Left lung (tissue), 10 donors: ENCODE measurements around the gene FREM1. TPM values are rescaled to one million over a fixed set of nuclear protein-coding genes. Genes with fewer than 3 reads are reported as not detected.
A peak's percentile ranks its signal among the peaks of the same experiment; 100 is the strongest.

Source experiments
- ATAC-seq: fragments of 200-7000 bp; cut with Tn5 transposase; one replicate; pipeline ENCODE4 v1.9.1; 2020; ENCODE audit warnings: moderate library complexity
- DNase-seq, 4 donors: peaks; one replicate each; pipeline ENCODE4 v3.0.0-alpha.2; 2013 to 2020
- H3K27ac ChIP-seq, 2 donors: fragments of 200-600 bp; sonication (generic) in 1 of 2; one replicate each; pipeline versions ENCODE4 v1.5.0 to v1.8.0; 2020 to 2021
- H3K27me3 ChIP-seq, 2 donors: fragments of 200-600 bp; sonication (generic) in 1 of 2; one replicate each; pipeline versions ENCODE4 v1.5.0 to v1.8.0; 2020 to 2021
- H3K36me3 ChIP-seq, 2 donors: fragments of 200-600 bp; sonication (generic) in 1 of 2; one replicate each; pipeline versions ENCODE4 v1.5.0 to v1.8.0; 2020 to 2021
- H3K4me1 ChIP-seq, 2 donors: fragments of 200-600 bp; one replicate each; pipeline ENCODE4 v1.8.0; 2021
- H3K4me3 ChIP-seq, 2 donors: fragments of 200-600 bp; sonication (generic) in 1 of 2; one replicate each; pipeline versions ENCODE4 v1.5.0 to v1.8.0; 2020 to 2021; ENCODE audit warnings: mild to moderate bottlenecking in 1 of 2
- H3K9me3 ChIP-seq, 2 donors: fragments of 200-600 bp; sonication (generic) in 1 of 2; one replicate each; pipeline versions ENCODE4 v1.5.0 to v1.8.0; 2020 to 2021
- intact Hi-C, 2 donors: fragments of 100-400 bp; cut with DNase I; formaldehyde crosslinking; loops; one replicate each; pipeline versions ENCODE4 v1.11.2 to v1.14.2; 2022
- polyA plus RNA-seq, 6 donors: library from polyadenylated mRNA; unstranded; fragments of 120-200 nt; gene quantifications; one replicate each; pipeline ENCODE4 v1.2.1, GENCODE V29; 2013; ENCODE audit not compliant: insufficient read length in 6 of 6
- total RNA-seq, 2 donors: library from RNA; stranded (reverse); fragmentation: NEBNext Ultra II Directional; extraction: Animal tissue kit (Norgen Biotek cat#: 25700); gene quantifications; one replicate each; pipeline ENCODE4 v1.2.1, GENCODE V29; 2021
- TF ChIP-seq, protein P1 (sequence below), 2 donors: fragments of 200-600 bp; sonication (generic) in 1 of 2; IDR thresholded peaks; one replicate each; pipeline versions ENCODE4 v1.5.0 to v1.8.0; 2021; ENCODE audit warnings: antibody characterized with exemption in 2 of 2
- donor health status: DM: no; HTN: yes; CAD: no.
- donor health status: DM: no; HTN: no; CAD: no.

FREM1 gene
- total and polyA plus RNA-seq, 8 donors: 2.4 to 104 (median 66.4) TPM

DNA sequence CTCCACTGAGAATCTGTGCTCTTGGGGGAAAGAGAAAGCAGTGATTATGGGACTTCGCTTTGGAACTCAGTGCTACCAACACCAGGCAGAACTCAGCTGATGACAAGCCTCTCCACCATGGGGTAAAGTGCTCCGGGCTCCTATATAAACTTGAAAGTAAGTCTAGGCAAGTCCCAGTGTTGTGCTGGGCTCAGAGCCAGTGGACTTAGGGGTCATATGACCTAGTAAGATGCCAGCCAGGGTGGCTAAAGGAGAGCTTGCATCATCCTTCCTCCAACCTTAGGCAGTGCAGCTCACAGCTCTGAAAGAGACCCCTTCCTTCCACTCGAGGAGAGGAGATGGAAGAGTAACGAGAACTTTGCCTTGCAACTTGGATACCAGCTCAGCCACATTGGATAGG lies 35.1 kb upstream of the FREM1 start:
- intact Hi-C loops: no loop called here
- no peaks in the 10 kb centered on the region for H3K36me3 ChIP-seq
- DNase-seq (no peak), ATAC-seq (no peak)
- no peaks in the 10 kb centered on the region for H3K27me3 ChIP-seq
- TF ChIP-seq, protein P1, sequence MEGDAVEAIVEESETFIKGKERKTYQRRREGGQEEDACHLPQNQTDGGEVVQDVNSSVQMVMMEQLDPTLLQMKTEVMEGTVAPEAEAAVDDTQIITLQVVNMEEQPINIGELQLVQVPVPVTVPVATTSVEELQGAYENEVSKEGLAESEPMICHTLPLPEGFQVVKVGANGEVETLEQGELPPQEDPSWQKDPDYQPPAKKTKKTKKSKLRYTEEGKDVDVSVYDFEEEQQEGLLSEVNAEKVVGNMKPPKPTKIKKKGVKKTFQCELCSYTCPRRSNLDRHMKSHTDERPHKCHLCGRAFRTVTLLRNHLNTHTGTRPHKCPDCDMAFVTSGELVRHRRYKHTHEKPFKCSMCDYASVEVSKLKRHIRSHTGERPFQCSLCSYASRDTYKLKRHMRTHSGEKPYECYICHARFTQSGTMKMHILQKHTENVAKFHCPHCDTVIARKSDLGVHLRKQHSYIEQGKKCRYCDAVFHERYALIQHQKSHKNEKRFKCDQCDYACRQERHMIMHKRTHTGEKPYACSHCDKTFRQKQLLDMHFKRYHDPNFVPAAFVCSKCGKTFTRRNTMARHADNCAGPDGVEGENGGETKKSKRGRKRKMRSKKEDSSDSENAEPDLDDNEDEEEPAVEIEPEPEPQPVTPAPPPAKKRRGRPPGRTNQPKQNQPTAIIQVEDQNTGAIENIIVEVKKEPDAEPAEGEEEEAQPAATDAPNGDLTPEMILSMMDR (IDR thresholded peaks at IDR 0.05): no peak
- H3K9me3 ChIP-seq: peaks cover 0 to 1% of the 10 kb centered on the region in 2 donors
- H3K4me3 ChIP-seq: no peak overlapping the region
- H3K4me1 ChIP-seq: no peaks in the 10 kb centered on the region
- H3K27ac ChIP-seq: no peak overlapping the region

DNA sequence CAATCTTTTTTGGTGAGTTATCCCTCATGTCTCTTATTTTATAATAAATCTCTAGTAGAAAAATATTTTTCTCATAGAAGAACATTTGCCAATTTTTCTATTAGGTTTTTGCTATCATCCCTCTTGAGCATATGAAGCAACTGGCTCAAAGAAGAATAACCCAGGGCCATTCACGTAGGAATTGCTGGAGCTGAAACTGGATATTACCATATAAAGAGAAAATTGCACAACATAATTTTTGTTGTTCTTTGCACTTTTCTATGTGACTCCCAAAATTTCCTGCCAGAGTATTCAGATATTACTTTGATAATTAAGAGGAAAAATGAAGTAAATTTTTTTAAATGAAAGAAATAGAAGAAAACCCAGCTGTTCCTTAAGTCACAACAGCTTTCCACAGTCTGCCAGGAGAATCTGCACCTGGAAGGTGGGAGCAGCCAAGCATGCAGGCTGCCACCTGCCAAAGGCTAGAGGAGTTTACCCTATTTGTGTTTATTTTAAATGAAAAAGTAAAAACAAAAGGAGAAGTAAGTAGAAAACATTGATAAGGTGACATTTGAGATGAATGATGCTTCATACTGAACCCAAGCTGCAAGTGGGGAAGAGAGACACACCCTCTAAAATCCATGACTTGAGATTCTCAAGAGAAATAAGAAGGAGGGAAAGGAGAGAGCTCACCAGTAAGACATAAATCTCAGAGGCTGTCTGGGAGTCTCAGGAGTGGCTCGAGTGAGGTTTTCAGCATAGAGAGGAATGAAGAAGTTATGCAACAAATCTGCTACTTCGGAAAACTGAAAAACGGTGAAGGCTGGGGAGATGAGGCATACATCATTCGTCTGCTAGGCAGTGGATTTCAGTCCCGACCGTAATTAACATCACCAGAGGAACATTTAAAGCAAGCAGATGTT lies 31.5 kb upstream of the FREM1 start:
- intact Hi-C loops: no loop called here
- H3K27ac ChIP-seq: no peak overlapping the region
- TF ChIP-seq, protein P1 (IDR thresholded peaks at IDR 0.05): no peak
- H3K9me3 ChIP-seq: peaks cover 0 to 1% of the 10 kb centered on the region in 2 donors
- H3K4me3 ChIP-seq: no peak overlapping the region
- DNase-seq (peak in 1 of 4 donors; percentile 41), ATAC-seq (peak; percentile 37)
- H3K27me3 ChIP-seq: no peaks in the 10 kb centered on the region
- H3K4me1 ChIP-seq: no peaks in the 10 kb centered on the region
- H3K36me3 ChIP-seq: no peaks in the 10 kb centered on the region

DNA sequence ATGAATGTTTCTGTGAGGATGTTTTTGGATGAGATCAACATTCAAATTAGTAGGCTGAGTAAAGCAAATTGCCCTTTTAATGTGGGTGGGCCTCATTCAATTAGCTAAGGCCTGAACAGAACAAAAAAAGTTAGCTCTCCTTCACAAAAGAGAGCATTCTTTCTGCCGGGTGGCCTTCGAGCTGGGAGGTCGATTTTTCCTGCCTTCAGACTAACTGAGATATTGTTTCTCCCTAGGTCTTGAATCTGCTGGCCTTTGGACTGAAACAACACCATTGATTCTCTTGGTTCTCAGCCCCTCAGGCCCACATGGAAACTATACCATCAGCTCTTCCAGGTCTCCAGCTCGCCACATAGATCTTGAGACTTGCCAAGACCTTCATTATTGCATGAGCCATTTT lies 29.1 kb upstream of the FREM1 start:
- H3K36me3 ChIP-seq: no peaks in the 10 kb centered on the region
- intact Hi-C loops: no loop called here
- H3K27me3 ChIP-seq: no peaks in the 10 kb centered on the region
- H3K9me3 ChIP-seq: no peaks in the 10 kb centered on the region
- H3K27ac ChIP-seq: no peak overlapping the region
- no peak overlapping the region for H3K4me3 ChIP-seq
- DNase-seq: no peak
- no peaks in the 10 kb centered on the region for H3K4me1 ChIP-seq
- TF ChIP-seq, protein P1 (IDR thresholded peaks at IDR 0.05): no peak
- no peak for ATAC-seq

DNA sequence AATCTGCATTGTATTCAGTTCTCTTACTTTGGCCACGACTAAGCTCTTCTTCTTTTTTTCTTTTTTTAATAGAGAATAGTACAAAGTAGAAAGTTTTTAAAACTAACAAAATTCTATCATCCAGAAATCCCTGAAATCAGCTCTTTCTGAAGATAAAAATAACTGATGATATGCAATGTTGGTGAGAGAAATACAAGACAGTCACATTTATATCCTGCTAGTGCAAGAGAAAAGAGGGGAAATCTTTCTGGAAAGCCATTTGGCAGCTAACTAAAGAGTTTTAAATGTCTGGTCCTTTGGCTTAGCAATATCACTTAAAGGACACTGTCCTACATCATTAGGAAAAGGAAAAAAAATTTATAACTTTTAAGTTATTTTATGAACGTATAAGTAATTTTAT lies 27.0 kb upstream of the FREM1 start:
- H3K27me3 ChIP-seq: no peaks in the 10 kb centered on the region
- H3K36me3 ChIP-seq: no peaks in the 10 kb centered on the region
- DNase-seq (no peak), ATAC-seq (no peak)
- intact Hi-C loops: no loop called here
- TF ChIP-seq, protein P1 (IDR thresholded peaks at IDR 0.05): no peak
- H3K4me3 ChIP-seq: no peak overlapping the region
- no peak overlapping the region for H3K27ac ChIP-seq
- H3K4me1 ChIP-seq: no peaks in the 10 kb centered on the region
- H3K9me3 ChIP-seq: no peaks in the 10 kb centered on the region

DNA sequence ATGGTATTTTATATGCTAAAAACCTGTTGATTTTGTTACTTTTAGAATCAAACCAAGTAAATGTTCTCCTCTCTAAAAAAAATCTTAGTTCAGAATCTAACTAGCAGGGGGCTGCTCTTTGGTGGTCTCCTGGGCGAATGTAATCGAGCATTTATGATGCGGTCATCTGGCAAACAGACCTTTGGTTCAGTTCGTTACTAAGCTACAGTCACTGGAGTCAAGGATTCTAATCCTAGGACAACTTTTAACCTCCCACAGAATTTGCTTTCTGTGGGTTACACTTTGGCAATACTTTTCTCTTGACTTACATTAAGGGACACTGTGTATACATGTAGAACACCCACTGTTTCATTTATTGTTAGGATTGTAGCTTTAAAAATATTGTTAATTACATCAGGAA lies 26.3 kb upstream of the FREM1 start:
- intact Hi-C loops: no loop called here
- ATAC-seq (no peak), DNase-seq (no peak)
- Histone ChIP-seq H3K4me3 (no peak overlapping the region), H3K27ac (no peak overlapping the region), H3K4me1 (no peaks in the 10 kb centered on the region), H3K9me3 (no peaks in the 10 kb centered on the region), H3K36me3 (no peaks in the 10 kb centered on the region), H3K27me3 (no peaks in the 10 kb centered on the region)
- TF ChIP-seq, protein P1 (IDR thresholded peaks at IDR 0.05): no peak
